Measurements from ENCODE around the gene MOCOS.

- TF ChIP-seq, protein P1, sequence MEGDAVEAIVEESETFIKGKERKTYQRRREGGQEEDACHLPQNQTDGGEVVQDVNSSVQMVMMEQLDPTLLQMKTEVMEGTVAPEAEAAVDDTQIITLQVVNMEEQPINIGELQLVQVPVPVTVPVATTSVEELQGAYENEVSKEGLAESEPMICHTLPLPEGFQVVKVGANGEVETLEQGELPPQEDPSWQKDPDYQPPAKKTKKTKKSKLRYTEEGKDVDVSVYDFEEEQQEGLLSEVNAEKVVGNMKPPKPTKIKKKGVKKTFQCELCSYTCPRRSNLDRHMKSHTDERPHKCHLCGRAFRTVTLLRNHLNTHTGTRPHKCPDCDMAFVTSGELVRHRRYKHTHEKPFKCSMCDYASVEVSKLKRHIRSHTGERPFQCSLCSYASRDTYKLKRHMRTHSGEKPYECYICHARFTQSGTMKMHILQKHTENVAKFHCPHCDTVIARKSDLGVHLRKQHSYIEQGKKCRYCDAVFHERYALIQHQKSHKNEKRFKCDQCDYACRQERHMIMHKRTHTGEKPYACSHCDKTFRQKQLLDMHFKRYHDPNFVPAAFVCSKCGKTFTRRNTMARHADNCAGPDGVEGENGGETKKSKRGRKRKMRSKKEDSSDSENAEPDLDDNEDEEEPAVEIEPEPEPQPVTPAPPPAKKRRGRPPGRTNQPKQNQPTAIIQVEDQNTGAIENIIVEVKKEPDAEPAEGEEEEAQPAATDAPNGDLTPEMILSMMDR (IDR thresholded peaks at IDR 0.05): no peak
- TF ChIP-seq EP300 (IDR thresholded peaks at IDR 0.05; ENCODE audit: low read depth): no peak
Observed at GRCh38 chr18:36241831-36242230, 54.5 kb downstream of the MOCOS start.

Measured in transverse colon (tissue), 3 donors.